Motor neuron (in vitro differentiated cells): ENCODE data around the gene ELFN2. TPM values are rescaled to one million over a fixed set of nuclear protein-coding genes. Genes with fewer than 3 reads are reported as not detected.
A peak's percentile ranks its signal among the peaks of the same experiment; 100 is the strongest.

ENCODE experiments used
- ATAC-seq, 8 experiments: fragments of 200-7000 bp; cut with Tn5 transposase; replicated peaks in 6 of 8; 2 replicates each; pipeline ENCODE4 v1.8.0; 2021; ENCODE audit warnings: mild to moderate bottlenecking in 8 of 8, moderate library complexity in 8 of 8
- H3K27ac ChIP-seq, 2 donors: fragments of 250-450 bp; sonication (Bioruptor Pico); 2 replicates each; pipeline ENCODE4 v1.9.0; 2021; ENCODE audit warnings: antibody characterized with exemption in 2 of 2, mild to moderate bottlenecking in 2 of 2, moderate library complexity in 1 of 2
- H3K4me1 ChIP-seq, 2 donors: fragments of 250-450 bp; sonication (Bioruptor Pico); replicated peaks in 1 of 2; 2 replicates each; pipeline ENCODE4 v1.6.1; 2021; ENCODE audit warnings: antibody characterized with exemption in 2 of 2, mild to moderate bottlenecking in 2 of 2, moderate library complexity in 1 of 2
- H3K4me3 ChIP-seq, 5 donors: fragments of 250-450 bp; sonication (Bioruptor Pico); 2 replicates each; pipeline ENCODE4 v1.9.0; 2021; ENCODE audit warnings: antibody characterized with exemption in 5 of 5, mild to moderate bottlenecking in 5 of 5, moderate library complexity in 4 of 5
- WGBS, 10 experiments: fragments of 450-650 bp; shearing (Covaris generic); methylation state at CpG; one replicate each; pipeline ENCODE4 v1.0.0; 2022; 5-methylcytosine and 5-hydroxymethylcytosine counted together
- in situ Hi-C, 9 experiments: fragments of 400-800 bp; cut with MboI; loops; one replicate each; pipeline ENCODE4 v1.15.0; 2021; ENCODE audit warnings: low sequenced_read_pairs in 9 of 9, low pct_unique_long_range_greater_than_20kb in 2 of 9; ENCODE audit not compliant: unreplicated experiment in 9 of 9
- total RNA-seq, 8 experiments: library from RNA; unstranded; fragments of 300-600 nt; gene quantifications; 2 replicates each; pipeline versions ENCODE4 v1.2.3 to v1.2.4, GENCODE V29; 2022

The ELFN2 gene
- total RNA-seq, 8 experiments from 2014 or later, result 0.27 to 7.1 (median 2.7) TPM

DNA sequence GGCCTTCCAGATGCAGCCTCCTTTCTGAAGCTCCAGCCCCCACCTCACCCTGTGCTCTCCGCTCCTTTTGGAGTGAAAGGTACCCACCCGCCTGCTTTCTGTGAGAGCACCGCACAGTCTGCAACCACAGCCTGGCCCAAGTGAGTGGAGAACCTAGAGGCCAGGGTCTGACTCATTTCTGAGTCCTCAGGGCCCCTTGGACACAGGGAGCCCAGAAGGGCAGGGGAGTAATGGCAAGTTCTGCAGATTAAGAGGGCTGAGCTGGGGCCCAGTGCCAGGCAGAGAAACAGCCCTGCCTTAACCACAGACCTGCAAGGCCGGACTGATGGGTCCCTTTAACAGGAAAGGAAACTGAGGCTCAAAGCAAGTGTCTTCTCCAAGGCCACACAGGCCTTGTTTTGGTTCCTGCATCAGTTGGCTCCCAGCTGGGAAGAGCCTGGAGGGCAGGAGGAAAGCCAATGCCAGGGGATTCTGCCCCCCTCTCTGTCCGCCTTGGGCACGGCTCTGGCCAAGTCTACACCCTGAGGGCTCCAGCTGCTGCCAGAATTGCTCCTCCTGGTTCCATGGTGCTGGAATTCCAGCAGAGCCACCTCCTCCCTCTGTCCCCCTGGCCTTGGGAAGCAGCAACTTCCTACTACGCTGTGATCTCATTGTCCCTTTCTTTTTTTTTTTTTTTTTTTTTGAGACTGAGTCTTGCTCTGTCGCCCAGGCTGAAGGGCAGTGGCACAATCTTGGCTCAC is 89.9 kb downstream of the ELFN2 start:
- Histone ChIP-seq H3K27ac (no peak overlapping the region), H3K4me3 (no peak overlapping the region), H3K4me1 (peaks cover 26 to 45% of the 10 kb centered on the region in 2 donors)
- in situ Hi-C loops, result no loop called here
- WGBS, 10 experiments, result 33 to 100% (median 88%) methylated on average over 1 to 3 of the region's 8 CpGs; no CpG with 5 or more reads in 6 of the 10 experiments
- ATAC-seq, result peak in 2 of 8 experiments; percentile 11 to 19

DNA sequence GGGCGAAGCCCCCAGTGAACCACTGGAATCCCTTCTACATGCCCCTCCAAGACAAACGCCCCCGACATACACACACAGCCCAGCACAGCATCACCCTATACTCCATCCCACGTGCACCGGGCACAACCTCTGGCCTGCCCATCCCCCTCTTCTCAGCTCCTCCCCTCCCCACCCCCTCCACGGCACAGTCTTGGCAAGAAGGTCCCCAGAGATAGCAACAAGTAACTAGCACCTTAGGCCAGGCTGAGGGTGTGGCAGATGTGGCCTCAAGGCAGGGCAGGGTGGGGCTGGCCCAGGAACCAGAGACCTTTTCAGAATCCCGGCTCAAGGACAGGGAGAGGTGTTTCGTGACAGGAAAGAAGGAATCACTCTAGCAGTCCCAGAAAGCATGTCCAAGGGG is 90.7 kb downstream of the ELFN2 start:
- 60% methylated on average over 3 of the region's 8 CpGs; no CpG with 5 or more reads in 9 of the 10 experiments for WGBS, 10 experiments
- Histone ChIP-seq H3K27ac (no peak overlapping the region), H3K4me3 (no peak overlapping the region), H3K4me1 (peaks cover 26 to 37% of the 10 kb centered on the region in 2 donors)
- in situ Hi-C loops, result no loop called here
- no peak for ATAC-seq

DNA sequence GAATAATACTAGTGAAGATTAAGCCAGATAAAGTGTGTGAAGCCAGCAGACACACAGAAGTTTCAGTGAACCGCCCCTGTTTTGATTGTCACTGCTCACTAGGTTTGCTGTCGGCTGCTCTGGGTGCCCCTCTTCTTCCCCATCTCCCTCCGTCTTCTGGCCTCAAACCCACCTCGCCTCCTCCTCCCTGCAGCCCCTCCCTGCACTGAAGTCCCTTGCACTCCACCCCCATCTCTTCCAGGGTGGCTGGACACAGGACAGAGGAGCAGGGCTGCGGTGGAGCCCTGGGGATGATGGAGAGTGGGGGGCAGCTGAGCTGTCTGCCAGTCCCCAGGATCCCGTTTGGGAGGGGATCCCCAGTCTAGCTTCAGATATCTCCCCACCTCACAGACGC is 91.5 kb downstream of the ELFN2 start:
- no peak overlapping the region for H3K27ac ChIP-seq
- 0 to 21% (median 6%) methylated on average over 1 to 4 of the region's 7 CpGs; no CpG with 5 or more reads in 5 of the 10 experiments for WGBS, 10 experiments
- in situ Hi-C loops, result no loop called here
- peaks cover 27 to 35% of the 10 kb centered on the region in 2 donors for H3K4me1 ChIP-seq
- no peak overlapping the region for H3K4me3 ChIP-seq
- peak in 6 of 8 experiments; percentile 5 to 24 (median 16) for ATAC-seq

DNA sequence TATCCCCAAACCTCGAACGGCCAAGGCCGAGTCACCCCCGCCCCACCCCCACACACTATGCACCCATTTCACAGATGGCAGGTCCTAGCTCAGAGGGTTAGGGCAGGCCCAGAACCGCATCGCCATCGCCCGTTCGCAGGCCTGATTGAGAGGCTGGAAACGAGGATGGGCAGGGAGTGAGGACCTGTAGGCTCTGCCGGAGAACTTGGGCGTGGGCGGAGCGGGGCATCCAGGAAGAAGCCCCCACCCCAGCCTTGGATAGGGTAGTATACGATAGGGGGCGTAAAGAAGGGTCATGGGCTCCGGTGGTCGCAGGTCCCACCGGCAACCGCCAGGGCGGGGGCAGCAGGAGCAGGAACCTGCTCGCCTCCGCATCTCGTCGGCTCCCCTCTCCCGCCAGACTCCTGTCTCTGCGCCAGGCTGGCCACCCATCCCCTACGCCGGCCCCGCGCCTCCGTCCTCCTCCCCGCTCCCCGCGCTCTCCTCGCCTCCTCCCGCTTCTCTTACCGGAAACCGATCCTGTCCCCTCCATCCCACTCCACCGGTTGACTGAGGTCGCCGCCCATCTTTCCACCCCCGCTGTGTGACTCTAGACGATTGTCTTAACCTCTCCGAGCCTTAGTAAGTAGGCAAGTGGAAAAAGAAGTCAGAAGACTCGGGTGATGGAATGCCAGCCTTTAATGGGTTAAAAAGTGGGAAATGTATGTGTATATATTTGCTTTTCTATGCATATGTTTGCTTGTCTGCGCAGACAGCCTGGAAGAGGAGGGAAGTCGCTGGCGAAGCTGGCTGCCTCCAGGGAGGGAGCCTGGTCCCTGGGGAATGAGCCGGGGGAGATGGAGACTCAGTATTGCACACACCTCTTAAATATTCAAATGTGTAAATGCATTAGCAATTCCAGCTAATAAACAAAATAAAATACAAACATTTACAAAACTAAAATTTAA is 92.1 kb downstream of the ELFN2 start:
- Histone ChIP-seq H3K4me1 (peaks cover 27 to 35% of the 10 kb centered on the region in 2 donors), H3K4me3 (no peak overlapping the region), H3K27ac (no peak overlapping the region)
- ATAC-seq, result peak in 5 of 8 experiments; percentile 4 to 64 (median 62)
- in situ Hi-C loops, result no loop called here
- WGBS, 10 experiments, result 0 to 20% (median 9%) methylated on average over 1 to 9 of the region's 50 CpGs; no CpG with 5 or more reads in 5 of the 10 experiments

DNA sequence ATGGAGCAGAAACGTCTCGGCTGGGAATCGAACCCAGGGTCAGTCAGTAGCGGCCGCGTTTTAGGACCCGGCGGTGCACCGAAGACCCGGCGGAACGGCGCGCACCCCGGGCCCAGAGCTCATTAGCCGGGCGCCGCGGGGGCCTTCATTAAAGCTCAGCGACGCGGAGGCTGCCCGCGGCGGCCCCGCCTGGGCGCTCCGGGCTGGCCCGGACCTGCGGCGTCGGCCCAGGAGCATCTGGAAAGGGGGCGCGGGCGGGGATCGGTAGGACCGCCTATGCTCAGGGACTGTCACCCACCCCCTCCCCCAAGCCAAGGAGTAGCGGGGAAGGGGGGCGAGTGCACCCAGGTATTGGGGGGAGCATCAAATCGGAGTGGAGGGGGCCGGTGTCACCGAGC is 92.8 kb downstream of the ELFN2 start:
- Histone ChIP-seq H3K4me3 (peak overlapping the region in 1 of 5 donors; percentile 6), H3K27ac (no peak overlapping the region)

DNA sequence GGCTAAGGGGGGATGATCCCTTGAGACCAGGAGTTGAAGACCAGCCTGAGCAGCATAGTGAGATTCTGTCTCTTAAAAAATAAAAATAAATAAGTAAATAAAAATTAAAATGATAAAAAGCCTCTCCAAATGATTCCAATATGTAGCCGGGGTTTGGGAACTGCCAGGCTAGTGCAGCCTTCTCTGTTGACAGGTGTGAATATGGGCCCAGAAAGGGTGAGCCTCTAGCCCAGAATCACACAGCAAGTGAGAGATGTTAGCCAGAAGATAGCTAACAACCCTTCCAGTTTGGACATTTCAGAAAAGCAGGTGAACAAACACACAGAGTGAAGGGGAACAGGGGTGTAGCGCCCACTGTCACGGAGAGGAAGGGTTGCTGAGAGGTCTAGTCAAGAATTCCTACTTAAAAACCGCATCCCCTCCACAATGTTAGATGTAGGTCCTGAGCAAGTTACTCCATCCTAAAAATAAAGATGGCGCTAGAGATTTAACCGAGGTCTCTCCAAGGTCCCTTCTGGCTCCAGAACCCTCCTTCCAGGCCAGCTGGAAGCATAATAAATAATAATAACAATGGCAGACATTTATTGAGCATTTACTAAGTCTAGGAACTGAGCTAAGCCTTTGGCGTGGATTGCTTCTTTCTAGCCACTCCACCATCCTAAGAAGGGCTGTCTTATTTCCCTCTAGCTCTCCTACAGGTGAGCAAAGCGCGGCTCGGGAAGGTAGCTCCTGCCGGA is 93.4 kb downstream of the ELFN2 start:
- WGBS, 10 experiments, result 0 to 100% (median 40%) methylated on average over 1 to 7 of the region's 11 CpGs; no CpG with 5 or more reads in 1 of the 10 experiments
- Histone ChIP-seq H3K4me1 (peaks cover 32 to 46% of the 10 kb centered on the region in 2 donors), H3K4me3 (no peak overlapping the region), H3K27ac (no peak overlapping the region)
- in situ Hi-C loops, result no loop called here
- no peak for ATAC-seq

More for the DNA sequence above, 92.8 kb downstream of the ELFN2 start:
- WGBS, 10 experiments, result 0 to 4% (median 0%) methylated on average over 2 to 14 of the region's 42 CpGs; no CpG with 5 or more reads in 7 of the 10 experiments
- H3K4me1 ChIP-seq, result peaks cover 28 to 41% of the 10 kb centered on the region in 2 donors
- ATAC-seq, result peak in 3 of 8 experiments; percentile 15 to 37 (median 37)
- in situ Hi-C loops, result no loop called here

DNA sequence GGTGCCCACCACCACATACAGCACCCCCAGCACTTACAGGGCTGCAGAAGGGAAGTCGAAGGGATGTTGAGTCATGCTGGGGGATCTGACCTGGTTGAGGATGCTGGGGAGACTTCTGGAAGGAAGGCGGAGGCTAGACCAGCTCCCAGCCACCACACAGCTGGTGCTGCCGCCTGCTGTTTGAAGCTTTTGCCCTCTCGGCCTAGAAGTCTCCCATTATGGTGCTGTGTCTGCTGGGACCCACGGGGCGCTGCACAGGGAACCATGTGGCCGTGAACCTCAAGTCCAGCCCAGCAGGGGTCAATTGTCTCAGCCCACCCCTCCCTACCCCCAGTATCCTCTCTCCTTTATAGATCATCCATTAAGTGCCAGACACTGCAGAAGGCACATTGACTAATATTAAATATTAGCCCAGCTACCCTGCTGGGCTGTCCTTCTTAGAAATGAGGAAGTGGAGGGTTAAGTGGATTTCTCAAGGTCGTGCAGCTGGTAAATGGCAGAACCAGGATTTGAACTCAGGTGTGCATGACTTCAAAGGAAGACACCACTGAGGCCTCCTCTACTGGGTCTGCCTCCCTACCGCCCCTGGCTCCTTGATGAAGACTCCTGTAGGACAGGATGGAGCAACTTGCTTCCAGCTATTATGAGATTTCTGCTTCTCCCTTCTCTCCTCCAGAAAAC is 95.3 kb downstream of the ELFN2 start:
- Histone ChIP-seq H3K4me3 (no peak overlapping the region), H3K27ac (no peak overlapping the region), H3K4me1 (peaks cover 32 to 46% of the 10 kb centered on the region in 2 donors)
- 20 to 100% (median 51%) methylated on average over 1 to 7 of the region's 9 CpGs; no CpG with 5 or more reads in 1 of the 10 experiments for WGBS, 10 experiments
- ATAC-seq, result no peak
- in situ Hi-C loops, result no loop called here

DNA sequence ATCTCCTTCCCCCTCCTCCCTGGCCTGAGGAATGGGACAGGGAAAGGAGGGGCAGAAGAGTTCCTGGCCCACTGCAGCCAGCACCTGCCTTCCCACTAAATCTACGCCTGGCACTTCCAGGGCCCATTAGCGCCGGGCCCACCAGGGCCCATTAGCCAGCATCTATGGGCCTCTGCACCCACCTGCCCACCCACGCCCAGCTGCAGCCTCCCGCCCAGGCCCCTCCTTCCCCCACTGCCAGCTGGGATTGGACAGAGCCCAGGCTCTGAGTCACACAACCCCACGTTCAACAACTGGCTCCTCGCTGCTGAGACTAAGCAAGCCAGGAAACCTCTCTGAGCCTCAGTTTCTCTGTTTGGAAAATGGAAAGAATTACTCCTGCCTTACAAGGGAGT is 96.2 kb downstream of the ELFN2 start:
- ATAC-seq, result peak; percentile 10 to 59 (median 12)
- H3K27ac ChIP-seq, result no peak overlapping the region
- in situ Hi-C loops, result no loop called here
- H3K4me3 ChIP-seq, result no peak overlapping the region
- WGBS, 10 experiments, result no CpG with 5 or more reads among the region's 7 CpGs
- peaks cover 32 to 46% of the 10 kb centered on the region in 2 donors for H3K4me1 ChIP-seq

DNA sequence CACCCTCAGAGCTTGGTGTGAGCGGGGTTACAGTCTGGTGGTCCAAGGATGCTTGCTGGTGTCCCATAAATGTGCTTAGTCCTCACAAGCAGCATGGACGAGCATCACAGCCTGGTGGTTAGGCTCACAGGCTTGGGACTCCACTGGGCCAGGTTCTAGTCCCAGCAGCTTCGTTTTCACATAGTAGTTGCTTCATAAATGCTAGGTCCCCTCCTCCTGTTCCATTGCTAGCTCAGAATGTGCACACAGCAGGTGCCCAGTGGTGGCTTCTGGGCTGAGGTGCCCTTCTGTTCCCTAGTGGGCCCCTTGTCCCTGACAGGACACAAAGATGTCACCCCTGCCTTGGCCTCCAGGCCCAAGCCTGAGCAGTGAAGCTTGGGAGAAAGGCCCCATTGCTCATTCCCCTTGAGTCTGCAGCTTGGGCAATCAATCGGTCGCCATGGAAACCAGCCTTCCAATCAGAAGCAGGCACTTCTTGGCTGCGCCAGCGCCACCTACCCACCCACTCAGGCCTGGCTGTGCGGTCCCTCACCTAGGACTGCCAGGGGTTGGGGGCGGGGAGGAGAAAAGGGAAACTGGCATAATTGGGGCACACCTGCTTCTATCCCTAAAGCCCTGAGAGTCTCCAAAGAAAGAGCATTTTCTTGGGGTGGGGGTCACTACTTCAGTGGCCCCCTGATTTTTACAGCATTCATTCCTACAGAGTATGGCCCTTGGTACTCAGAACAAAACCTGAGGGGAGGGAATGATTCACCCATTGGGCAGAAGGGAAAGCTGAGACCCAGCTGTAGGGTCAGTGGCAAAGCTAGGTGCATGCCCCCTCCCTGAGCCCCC is 96.9 kb downstream of the ELFN2 start:
- in situ Hi-C loops, result no loop called here
- no peak overlapping the region for H3K4me3 ChIP-seq
- H3K4me1 ChIP-seq, result peaks cover 28 to 45% of the 10 kb centered on the region in 2 donors
- 5 to 80% (median 56%) methylated on average over 1 to 5 of the region's 9 CpGs; no CpG with 5 or more reads in 5 of the 10 experiments for WGBS, 10 experiments
- peak overlapping the region in 1 of 2 donors; percentile 18 for H3K27ac ChIP-seq
- peak in 6 of 8 experiments; percentile 81 to 91 (median 90) for ATAC-seq

DNA sequence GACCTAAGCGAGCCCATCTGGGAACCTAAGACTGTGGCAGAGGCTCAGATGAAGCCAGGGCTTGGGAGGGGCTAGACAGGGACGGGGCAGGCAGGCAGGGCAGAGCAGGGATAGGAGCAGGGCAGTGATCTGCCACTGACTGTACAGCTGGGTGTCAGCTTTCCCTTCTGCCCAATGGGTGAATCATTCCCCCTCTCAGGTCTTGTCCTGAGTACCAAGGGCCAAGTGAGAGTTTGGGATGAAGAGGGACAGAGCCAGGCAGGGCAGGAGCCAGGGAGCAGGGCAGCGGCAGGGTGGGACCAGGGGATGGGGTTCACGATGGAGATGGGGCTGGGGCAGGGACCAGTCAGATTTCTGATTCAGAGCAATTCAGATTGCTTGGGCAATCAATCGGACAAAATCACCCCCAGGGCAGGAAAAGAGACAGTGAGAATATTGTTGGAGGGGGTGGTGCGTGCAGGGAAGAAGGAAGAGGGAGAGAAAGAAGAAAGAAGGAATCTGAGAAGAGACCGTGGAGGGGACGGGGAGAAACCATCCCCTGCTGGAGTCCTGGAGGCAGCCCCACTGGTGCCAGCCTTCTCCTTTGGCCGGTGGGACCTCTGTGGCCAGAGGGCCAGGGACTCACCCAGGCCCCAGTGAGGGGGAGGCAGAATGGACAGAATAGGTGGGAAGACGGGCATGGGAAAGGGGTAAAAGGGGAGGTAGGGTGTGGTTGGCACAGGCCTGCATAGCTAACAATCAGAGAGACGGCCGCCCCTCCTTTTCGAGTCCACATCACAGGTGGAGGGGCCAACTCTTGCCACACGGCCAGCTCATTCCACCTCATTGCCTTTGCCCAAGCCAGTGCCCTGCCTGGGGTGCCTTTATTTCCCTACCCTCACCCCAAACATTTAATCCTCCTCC is 97.8 kb downstream of the ELFN2 start:
- Histone ChIP-seq H3K4me3 (no peak overlapping the region), H3K4me1 (peaks cover 32 to 45% of the 10 kb centered on the region in 2 donors), H3K27ac (peak overlapping the region in 1 of 2 donors; percentile 13)
- peak in 7 of 8 experiments; percentile 13 to 65 (median 42) for ATAC-seq
- in situ Hi-C loops, result loop anchor here in 1 of 9 experiments (10.0 kb wide), 1 partner anchor 125 kb away; no protein-coding TSS in a partner anchor
- 46 to 100% (median 73%) methylated on average over 1 to 7 of the region's 14 CpGs; no CpG with 5 or more reads in 4 of the 10 experiments for WGBS, 10 experiments
